Measurements from ENCODE around the gene TMBIM1. TPM values are rescaled to one million over a fixed set of nuclear protein-coding genes. Genes with fewer than 3 reads are reported as not detected.
"Not testable (repeated sequence)": the region's sequence is repeated elsewhere in the genome, so short reads cannot be mapped to it uniquely, and the experiment has no call there.

The TMBIM1 gene
- total RNA-seq, 1 donor from 2014 or later = 111 TPM

- H3K4me1 ChIP-seq = peaks cover 4% of the 10 kb centered on the region
- intact Hi-C loops (cut with micrococcal nuclease) = no loop called here
Measured at GRCh38 chr2:218317303-218317630, 25.0 kb upstream of the TMBIM1 start.

GRCh38 chr2:218315397-218315796, 23.1 kb upstream of the TMBIM1 start:
- no peaks in the 10 kb centered on the region for H3K27me3 ChIP-seq (ENCODE audit: low read depth)
- H3K9me3 ChIP-seq (replicated peaks) = no peaks in the 10 kb centered on the region
- intact Hi-C loops (cut with micrococcal nuclease) = no loop called here
- no peaks in the 10 kb centered on the region for H3K36me3 ChIP-seq
- H3K4me1 ChIP-seq = no peaks in the 10 kb centered on the region
- no peak overlapping the region for H3K4me3 ChIP-seq
- no peak for DNase-seq
- TF ChIP-seq CTCF (IDR thresholded peaks at IDR 0.05; ENCODE audit: borderline replicate concordance) = no peak
- no peak overlapping the region for H3K27ac ChIP-seq (replicated peaks)

More at GRCh38 chr2:218317303-218317630, 25.0 kb upstream of the TMBIM1 start:
- Histone ChIP-seq H3K36me3 (no peaks in the 10 kb centered on the region), H3K9me3 (replicated peaks) (no peaks in the 10 kb centered on the region), H3K4me3 (no peak overlapping the region), H3K27ac (replicated peaks) (no peak overlapping the region), H3K27me3 (ENCODE audit: low read depth) (no peaks in the 10 kb centered on the region)
- no peak for DNase-seq
- no peak for TF ChIP-seq CTCF (IDR thresholded peaks at IDR 0.05; ENCODE audit: borderline replicate concordance)

- H3K4me3 ChIP-seq; H3K4me1 ChIP-seq; H3K9me3 ChIP-seq (replicated peaks); H3K27me3 ChIP-seq (ENCODE audit: low read depth); H3K27ac ChIP-seq (replicated peaks); H3K36me3 ChIP-seq; DNase-seq; intact Hi-C loops (cut with micrococcal nuclease): not testable (repeated sequence)
Measured at GRCh38 chr2:218314764-218315163, 22.5 kb upstream of the TMBIM1 start.

GRCh38 chr2:218313356-218313755, 21.1 kb upstream of the TMBIM1 start:
- no peak for DNase-seq
- Histone ChIP-seq H3K9me3 (replicated peaks) (no peaks in the 10 kb centered on the region), H3K27me3 (ENCODE audit: low read depth) (no peaks in the 10 kb centered on the region), H3K4me3 (no peak overlapping the region), H3K4me1 (no peaks in the 10 kb centered on the region), H3K27ac (replicated peaks) (no peak overlapping the region), H3K36me3 (no peaks in the 10 kb centered on the region)
- no peak for TF ChIP-seq CTCF (IDR thresholded peaks at IDR 0.05; ENCODE audit: borderline replicate concordance)
- intact Hi-C loops (cut with micrococcal nuclease) = no loop called here

- no peaks in the 10 kb centered on the region for H3K36me3 ChIP-seq
- H3K27ac ChIP-seq (replicated peaks) = no peak overlapping the region
- no peak overlapping the region for H3K4me3 ChIP-seq
- DNase-seq = no peak
- no peaks in the 10 kb centered on the region for H3K9me3 ChIP-seq (replicated peaks)
- H3K27me3 ChIP-seq (ENCODE audit: low read depth) = no peaks in the 10 kb centered on the region
- intact Hi-C loops (cut with micrococcal nuclease) = no loop called here
- no peak for TF ChIP-seq CTCF (IDR thresholded peaks at IDR 0.05; ENCODE audit: borderline replicate concordance)
- H3K4me1 ChIP-seq = peaks cover 6% of the 10 kb centered on the region
Measured at GRCh38 chr2:218312267-218312756, 20.0 kb upstream of the TMBIM1 start.

GRCh38 chr2:218311541-218312266, 19.4 kb upstream of the TMBIM1 start:
- H3K4me1 ChIP-seq; intact Hi-C loops (cut with micrococcal nuclease); H3K4me3 ChIP-seq; H3K36me3 ChIP-seq; DNase-seq; H3K9me3 ChIP-seq (replicated peaks); H3K27ac ChIP-seq (replicated peaks); H3K27me3 ChIP-seq (ENCODE audit: low read depth): not testable (repeated sequence)
